GM13976 (cell line): ENCODE results near the gene ALDH4A1.

Source experiments
- DNase-seq: peaks from one replicate; pipeline ENCODE4 v3.0.0; 2012; ENCODE audit warnings: low spot score
- in situ Hi-C: fragments of 300-500 bp; cut with MboI; formaldehyde crosslinking; loops from one replicate; pipeline ENCODE4 v1.12.0; 2022; ENCODE audit warnings: low sequenced_read_pairs, mixed read lengths, inconsistent platforms; ENCODE audit not compliant: unreplicated experiment
- TF ChIP-seq, protein P1 (sequence below): IDR thresholded peaks from 2 replicates; pipeline ENCODE4 v1.5.1; 2012; ENCODE audit warnings: borderline replicate concordance, mild to moderate bottlenecking; ENCODE audit not compliant: insufficient read depth; ENCODE audit errors: extremely low read depth, missing control alignments, control extremely low read depth

ALDH4A1 gene, protein sequence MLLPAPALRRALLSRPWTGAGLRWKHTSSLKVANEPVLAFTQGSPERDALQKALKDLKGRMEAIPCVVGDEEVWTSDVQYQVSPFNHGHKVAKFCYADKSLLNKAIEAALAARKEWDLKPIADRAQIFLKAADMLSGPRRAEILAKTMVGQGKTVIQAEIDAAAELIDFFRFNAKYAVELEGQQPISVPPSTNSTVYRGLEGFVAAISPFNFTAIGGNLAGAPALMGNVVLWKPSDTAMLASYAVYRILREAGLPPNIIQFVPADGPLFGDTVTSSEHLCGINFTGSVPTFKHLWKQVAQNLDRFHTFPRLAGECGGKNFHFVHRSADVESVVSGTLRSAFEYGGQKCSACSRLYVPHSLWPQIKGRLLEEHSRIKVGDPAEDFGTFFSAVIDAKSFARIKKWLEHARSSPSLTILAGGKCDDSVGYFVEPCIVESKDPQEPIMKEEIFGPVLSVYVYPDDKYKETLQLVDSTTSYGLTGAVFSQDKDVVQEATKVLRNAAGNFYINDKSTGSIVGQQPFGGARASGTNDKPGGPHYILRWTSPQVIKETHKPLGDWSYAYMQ

DNA sequence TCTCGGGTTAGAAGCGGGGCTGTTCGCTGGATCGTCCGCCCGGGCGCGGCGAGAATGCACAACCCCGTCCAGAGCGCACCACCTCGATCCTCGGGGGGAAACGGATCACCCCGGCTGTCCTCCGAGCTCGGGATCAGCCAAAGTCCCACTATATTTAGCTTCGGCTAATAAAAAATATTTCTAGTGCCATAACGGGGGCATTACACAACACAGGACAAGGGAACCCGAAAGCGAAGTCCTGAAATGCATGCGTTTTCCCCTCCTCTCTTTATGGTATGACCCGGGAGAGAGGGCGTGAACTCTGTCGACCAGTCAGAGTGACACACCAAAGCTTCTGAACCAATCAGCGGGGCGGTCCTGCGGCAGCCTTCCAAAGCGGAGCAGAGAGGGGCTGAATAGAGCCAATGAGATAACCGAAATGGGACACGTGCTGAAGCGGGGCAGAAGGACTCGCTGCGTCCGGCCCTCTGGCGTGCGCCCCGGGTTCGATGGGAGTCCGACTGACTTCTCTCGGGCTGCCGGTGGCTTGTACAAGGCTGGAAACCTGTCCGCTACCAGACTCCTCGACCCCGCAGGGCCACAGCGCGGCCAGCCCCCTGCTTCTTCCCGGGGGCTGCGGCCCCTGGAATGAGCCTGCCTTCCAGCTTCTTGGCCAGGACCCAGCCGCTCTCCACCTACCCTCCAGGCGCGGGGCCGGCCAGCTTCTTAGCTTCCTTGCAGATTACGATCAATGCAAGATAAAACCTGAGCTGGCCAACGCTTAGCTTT lies at the start of gene ALDH4A1:
TSS of gene ALDH4A1 (minus strand) at position 33 of the 768 bp plus-strand sequence. CDS start at position 1, 32 bp downstream.
- TF ChIP-seq, protein P1, sequence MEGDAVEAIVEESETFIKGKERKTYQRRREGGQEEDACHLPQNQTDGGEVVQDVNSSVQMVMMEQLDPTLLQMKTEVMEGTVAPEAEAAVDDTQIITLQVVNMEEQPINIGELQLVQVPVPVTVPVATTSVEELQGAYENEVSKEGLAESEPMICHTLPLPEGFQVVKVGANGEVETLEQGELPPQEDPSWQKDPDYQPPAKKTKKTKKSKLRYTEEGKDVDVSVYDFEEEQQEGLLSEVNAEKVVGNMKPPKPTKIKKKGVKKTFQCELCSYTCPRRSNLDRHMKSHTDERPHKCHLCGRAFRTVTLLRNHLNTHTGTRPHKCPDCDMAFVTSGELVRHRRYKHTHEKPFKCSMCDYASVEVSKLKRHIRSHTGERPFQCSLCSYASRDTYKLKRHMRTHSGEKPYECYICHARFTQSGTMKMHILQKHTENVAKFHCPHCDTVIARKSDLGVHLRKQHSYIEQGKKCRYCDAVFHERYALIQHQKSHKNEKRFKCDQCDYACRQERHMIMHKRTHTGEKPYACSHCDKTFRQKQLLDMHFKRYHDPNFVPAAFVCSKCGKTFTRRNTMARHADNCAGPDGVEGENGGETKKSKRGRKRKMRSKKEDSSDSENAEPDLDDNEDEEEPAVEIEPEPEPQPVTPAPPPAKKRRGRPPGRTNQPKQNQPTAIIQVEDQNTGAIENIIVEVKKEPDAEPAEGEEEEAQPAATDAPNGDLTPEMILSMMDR = no peak
- in situ Hi-C loops = loop anchor here (25.0 kb wide), 1 partner anchor 185 kb away; no protein-coding TSS in a partner anchor
- DNase-seq = peak; percentile 99

DNA sequence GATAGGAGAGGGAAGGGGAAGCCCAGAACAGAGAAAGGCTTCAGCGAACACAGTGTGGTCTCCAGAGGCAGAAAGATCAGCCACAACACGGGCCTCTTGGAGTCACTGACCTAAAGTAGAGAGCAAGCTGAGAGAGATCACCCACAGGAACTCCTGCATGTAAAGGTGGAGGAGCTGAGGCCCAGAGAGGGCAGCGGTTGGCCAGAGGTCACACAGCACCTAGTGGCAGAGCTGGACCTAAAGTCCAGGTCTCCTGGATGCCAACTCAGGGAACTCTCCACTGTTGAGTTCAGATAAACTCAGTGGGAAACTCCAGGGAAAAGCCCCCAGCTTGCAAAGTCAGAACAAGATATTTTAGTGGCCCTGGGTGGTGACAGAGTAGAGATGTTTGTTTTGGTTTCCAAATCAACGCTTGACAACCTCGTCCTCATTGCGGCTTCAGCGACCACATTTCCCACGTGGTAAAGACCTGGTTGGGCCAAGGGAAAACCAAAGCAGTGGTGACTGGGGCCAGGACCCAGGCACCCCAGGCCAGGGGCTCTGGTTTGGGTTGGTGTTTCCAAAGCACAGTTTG lies 49.5 kb upstream of the ALDH4A1 start:
- TF ChIP-seq, protein P1 = no peak
- DNase-seq = peak; percentile 87
- in situ Hi-C loops = no loop called here

DNA sequence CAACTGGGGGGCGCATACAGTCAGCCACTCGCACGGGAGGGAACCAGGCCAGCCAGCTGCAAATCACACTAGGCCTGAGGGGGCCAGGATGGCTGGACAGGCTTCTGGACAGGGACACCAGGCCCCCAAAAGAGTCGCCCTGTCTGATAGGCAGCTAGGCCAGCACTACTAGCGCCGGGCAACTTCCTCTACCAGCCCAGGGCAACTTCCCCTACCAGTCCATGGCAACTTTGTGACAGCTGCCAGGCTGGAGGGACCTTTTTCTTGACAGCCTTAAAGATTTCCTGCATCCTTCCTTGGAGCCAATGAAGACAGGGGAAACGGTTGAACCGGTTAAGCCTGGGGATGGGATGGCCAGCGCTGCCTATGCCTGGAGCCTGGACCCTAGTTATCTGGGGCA lies 49.1 kb upstream of the ALDH4A1 start:
- in situ Hi-C loops = no loop called here
- peak; percentile 36 for DNase-seq
- TF ChIP-seq, protein P1 = no peak

DNA sequence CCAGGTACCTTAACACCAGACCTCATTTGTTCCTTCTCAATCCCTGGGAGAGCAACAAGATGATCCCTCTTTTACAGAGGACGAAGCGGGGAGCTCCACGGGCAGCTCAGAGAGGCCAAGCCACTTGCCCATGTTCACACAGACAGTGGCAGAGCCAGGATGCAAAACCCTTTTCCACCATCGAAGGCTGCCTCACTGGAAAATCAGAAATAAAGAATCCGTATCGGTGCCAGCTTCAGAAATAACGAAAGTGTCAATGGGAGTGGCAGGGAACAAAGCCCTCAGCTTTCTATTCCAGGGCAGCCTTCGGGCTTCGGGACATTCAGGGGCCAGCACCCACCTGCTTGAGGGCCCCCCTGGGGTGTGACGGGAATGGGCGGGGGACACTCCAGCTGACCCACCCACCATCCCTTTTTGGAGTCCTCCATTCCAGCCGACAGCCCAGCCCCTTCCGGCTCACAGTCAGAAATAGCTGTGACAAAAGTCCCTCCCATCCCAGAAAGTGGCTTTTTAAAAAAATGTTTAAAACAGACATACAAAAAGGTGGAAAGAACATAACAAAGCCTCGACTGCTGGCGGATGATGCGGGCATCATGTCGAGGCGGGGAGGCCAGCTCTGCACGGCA lies 48.2 kb upstream of the ALDH4A1 start:
- TF ChIP-seq, protein P1 = no peak
- in situ Hi-C loops = no loop called here
- DNase-seq = peak; percentile 71

DNA sequence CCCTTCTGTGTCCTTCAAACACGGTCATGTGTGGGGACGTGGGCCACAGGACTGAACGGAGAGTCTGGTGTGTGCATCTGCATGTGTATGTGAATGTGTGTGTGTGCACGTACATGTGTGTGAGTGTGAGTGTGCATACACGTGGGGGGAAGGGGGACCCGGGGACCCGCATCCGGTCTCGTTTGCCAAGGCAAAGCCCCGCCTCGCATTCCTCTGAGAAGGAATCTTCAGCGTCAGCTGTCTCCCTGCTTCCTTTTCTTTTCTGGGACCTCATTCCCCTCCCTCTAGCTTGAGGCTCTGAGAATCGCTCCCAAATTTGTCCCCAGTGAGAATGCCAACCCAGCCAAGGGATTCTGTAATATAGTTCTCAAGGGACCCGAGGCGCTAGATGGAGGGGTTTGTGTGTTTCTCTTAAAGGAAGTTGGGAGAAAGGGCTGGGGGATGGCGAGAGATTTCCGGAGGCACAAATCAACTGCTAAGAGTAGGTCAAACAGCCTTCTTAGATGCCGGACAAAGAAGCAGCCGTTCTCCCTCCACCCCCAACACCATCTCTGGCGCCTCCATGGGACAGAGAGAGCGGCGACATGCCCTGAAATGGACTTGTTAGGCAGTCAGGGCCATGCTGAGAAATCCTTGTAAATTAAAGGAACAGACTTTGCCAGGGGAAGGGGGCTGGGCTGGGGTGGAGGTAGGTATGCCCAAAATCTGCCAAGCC lies 47.5 kb upstream of the ALDH4A1 start:
- TF ChIP-seq, protein P1 = peak; percentile 14

More for the DNA sequence above, 47.5 kb upstream of the ALDH4A1 start:
- in situ Hi-C loops = no loop called here
- DNase-seq = peak; percentile 71
